Measurements from ENCODE around the gene CCDC93.
A peak's percentile ranks its signal among the peaks of the same experiment; 100 is the strongest.
"Not testable (repeated sequence)": the region's sequence is repeated elsewhere in the genome, so short reads cannot be mapped to it uniquely, and the experiment has no call there.

Gene CCDC93

DNA sequence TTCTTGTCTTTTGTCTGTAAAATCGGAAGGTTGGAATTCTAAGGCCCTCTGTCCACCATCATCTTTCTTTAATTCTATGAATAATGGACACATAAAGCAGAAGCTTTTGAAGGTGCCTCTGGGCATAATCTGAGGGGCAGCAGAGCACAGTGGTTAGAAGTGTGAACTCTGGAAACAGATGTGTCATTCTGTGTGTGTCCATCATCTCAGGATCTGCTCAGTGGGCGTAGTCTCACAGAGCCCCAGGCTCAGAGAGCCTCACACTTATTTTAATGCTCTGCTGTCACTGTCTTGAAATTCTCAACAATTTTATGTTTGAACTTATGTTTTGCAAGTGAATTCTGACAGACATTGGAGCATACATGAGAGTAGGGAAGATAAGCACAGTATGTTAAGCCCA is 31.0 kb upstream of the CCDC93 start:
- DNase-seq, result no peak

DNA sequence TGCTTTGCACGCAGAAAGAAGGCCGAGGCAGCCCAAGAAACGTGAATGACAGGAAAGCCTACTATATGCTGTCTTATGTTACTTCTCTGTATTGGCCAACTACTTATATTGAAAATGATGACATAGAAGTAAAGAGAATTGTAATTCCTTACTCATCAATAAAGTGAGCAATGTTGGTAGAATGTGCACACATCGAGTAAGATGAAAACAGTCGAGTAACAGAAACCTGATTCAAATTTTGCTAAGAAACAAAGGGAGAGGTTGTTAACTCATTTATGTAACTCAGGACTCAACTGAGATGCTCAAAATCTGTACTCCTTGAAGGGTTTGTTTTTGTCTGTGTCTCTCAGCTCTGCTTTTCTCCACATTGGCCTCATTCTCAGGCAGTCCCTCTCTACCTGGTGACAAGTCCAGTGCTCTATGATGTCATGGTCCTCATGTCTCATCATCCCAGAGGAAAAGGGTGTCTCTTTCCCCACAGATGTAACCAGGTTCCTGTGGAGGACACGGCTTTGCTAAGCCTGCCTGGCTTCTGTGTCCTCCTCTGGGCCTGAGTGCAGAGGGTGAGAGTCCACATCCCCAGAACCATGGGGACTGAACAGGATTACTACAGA is 30.3 kb upstream of the CCDC93 start:
- DNase-seq, result no peak

DNA sequence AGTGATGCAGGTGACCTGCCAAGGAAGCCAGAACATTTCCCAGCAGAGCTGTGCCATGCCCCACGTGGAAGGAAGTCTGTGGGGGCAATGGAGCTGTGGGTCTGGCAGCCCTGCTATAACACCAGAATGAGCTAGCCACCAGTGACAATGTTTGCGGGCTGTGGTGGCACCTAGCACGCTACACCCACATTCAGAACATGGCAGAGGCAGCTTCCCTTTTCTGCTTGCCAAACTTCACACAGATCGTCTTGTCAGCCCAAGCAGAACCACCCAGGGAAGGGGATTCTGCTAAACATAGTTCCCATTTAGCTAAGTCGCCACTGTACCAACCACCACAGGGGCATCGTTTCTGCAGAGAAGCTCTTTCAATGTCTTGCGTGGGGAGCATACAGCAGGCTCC is 27.0 kb upstream of the CCDC93 start:
- DNase-seq, result no peak

DNA sequence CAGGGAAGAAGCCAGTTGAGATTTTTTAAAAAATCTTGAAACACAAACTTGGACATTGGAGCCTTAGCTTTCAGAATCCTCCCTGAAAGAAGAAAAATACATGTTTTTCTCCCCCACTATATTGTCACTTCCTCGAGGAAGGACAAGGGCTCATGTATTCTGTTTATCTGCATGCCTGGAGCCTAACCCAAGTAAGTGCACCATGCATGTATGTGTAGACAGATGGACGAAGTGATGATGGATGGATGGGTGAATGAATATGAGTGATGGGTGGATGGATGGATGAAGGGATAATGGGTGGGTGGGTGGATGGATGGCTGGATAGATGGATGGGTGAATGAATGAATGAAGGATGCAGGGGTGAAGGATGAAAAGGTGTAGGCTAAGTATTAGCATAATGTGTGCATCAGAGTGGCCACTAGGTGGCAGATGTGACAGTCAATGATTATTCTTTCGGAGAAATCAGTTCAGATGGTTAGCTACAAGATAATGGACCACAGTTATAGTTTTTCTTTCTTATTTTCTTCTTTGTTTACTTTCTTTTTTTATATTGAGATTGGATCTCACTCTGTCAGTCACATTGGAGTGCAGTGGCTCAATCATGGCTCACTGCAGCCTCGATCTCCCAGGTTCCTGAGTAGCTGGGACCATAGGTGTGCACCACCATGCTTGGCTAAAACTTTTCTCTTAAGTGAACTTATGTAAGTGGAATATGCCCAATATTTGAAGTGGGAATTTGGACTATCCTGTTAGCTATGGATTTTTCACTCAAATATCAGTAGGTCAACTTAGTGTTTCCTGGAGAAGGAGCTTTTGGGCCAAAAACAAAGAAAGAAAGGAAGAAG is 18.5 kb upstream of the CCDC93 start:
- DNase-seq, result no peak

DNA sequence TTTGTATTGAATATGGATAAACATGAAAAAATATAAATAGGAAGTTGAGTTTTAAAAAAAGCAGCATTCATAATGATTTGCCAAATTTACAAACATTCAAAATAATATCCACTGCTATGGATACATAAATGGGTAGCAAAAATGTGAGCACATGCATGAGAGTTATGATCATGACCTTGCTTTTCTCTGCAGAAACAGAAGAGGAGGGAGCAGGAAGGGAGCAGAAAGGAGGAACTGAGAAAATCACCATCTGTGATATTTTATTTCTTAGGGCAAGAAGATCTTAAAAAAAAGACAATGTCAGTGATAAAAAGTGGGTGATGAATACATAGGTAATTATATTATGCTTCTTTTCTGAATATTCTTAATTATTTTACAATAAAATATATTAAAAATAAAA is 17.7 kb upstream of the CCDC93 start:
- DNase-seq, result no peak

DNA sequence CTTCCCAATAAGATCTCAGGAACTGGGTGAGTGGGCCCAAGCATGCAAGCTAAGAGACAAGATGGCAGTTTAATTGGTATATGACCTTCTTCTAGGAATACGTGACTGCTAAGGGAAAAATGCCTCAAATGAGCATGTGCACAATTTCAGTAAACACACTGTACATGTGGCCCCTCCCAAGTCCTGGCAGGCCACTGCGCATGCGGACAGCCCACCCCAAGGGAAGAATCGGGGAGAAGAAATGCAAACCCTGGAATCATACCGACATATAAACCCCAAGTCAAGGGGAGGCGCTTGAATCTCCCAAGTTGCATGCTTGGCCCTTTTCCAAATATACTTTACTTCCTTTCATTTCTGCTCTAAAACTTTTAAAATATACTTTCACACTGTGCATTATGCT is 15.2 kb upstream of the CCDC93 start:
- no peak for DNase-seq

DNA sequence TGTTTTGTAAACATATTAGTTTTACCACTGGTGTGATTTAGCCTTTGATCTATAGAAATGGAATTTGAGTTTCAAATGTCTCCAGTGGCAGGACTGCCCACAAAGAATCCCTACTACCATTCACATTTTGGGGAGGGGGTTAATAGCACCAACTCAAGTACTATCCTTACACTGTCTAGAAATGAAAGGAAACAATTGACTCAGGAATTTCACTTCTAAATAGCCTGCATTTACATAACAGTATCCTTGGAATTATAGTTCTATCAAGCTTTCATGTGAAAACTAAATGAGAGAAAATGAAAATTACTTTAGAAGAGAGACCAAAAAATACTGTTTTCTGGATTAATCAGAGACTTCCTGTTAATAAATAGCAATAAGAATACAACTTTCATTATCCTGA is 7.5 kb upstream of the CCDC93 start:
- DNase-seq, result no peak

DNA sequence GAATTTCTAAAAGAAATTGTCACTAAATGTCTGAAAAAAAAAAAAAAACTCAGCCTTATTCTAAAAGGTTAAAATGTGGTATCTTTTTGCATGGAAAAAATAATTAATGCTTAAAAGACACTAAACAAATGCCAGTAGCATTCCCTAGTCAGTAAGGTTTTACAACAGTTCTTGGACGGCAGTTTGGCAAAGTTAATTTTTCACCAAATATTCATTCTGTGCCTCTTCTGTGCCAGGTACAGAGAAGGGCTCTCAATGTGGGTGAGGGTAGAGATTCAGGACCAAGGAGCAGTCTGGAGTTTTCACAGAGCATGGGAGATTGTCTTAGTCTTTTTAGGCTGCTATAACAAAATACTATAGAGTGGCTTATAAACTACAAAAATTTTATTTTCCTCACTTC is 6.0 kb upstream of the CCDC93 start:
- no peak for DNase-seq

DNA sequence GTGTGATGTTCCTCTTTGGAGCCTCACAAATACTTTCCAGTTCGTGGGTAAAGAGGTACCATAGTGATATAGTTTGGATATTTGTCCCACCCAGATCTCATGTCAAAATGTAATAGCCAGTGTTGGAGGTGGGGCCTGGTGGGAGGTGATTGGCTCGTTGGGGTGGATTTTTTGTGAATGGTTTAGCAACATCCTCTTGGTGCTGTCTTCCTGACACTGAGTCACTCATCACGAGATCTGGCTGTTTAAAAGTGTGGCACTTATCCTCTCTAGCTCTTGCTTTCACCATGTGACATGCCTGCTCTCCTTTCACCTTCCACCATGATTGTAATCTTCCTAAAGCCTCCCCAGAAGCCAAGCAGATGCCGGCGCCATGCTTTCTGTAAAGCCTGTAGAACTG is 3.0 kb upstream of the CCDC93 start:
- DNase-seq, result no peak

DNA sequence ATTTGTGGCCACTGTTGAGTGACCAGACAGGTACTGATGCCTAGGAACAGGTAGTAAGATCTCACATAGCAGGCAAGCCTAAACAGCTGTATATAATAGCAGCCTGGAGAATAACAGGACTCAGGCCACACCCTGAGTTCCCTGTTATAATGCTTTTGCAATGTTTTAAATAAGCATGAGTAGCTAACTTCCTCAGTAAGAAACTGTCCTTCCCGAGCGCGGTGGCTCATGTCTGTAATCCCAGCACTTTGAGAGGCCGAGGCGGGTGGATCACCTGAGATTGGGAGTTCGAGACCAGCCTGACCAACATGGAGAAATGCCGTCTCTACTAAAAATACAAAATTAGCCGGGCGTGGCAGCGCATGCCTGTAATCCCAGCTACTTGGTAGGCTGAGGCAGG is 1.9 kb upstream of the CCDC93 start:
- DNase-seq, result not testable (repeated sequence)

DNA sequence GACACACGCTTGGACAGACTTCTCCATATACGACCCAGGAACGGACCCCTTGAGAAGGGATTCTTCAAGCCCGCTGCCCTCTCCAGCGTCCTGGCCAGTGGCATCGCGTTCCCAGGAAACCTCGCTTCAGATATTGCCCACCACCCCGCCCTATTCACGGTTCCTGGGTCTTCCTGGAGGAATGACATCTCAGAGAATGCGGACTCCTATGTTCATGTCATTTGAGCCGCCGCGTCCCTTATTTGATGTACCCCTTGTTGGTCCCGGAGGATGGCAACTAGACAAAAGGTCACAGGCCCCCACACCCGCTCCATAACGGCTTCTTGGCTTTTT is 588 bp upstream of the CCDC93 start:
- DNase-seq, result no peak

DNA sequence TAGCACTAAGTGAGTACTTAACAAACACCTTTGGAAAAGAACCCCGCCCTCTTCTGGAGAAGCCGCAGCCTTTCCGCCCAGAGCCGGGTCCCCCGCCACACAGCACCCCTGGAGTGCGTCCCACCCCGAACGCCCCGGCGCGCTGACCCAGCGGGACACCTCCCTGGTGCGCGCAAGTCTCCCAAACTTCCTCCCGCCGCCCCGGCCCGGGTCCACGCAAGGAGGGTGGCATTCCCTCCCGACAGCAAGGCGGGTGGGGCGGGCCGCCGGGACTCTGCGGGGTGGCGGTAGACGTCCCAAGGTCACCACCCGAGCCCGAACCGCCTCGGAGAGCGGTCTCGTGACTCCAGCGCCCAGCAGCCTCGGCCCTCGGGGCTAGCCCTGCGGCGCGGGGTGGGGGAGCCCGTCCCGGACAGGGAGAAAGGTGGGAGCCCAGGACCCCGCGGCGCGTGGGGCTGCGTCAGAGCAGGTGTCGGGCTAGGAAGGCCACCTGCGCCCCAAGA is 598 bp downstream of the CCDC93 start:
- DNase-seq, result no peak

DNA sequence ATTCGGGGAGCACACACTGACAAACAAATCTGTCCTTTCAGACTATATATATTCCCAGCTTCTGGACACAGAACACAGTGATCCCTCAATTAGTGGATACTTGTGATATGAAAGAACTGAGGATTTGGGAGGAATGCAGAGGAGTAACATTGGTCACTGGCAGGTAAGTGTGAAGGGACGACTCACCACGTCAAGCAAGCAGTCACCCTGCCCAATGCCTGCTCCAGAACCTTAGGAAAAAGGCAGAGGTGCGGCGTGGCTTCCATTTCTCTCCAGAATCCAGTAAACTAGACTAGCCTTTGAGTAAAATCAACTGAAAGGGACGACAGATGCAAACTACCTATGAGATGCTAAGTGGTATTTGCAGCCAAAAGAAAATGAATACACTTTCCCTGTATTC is 1.1 kb downstream of the CCDC93 start:
- DNase-seq, result no peak

DNA sequence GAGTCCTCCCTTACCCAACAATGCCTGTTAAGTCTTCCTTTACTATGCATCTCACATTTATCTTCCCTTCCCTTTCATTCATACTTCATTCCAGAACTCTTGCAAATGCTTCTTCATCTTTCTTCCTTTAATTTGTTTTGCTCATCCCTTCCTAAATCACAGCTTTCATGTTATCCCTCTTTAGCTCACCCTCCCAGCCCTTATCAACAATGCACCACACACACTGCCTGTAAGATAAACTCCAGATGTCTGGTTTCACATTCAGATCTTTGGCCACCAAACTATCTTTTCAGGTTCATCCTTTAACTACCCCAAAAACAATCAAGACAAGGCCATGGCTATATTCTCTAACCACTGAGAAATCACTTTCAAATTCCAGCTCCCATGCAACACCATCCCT is 3.4 kb downstream of the CCDC93 start:
- DNase-seq, result no peak

DNA sequence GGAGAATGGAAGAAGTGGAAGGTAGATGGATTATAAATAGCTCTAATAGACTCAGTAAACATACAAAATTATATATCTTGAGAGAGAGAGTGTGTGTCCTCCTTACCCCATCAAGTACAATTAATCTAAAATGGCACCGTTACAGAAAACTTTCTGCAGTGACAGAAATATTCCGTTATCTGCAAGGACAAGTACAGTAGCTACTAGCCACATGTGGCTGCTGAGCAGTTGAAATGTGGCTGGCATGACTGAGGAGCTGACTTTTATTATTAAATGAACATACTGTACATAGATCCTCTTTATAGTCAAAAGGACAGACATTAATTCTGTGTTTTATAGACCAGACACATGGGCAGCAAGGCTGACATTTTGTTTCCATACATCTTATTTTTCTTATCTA is 7.0 kb downstream of the CCDC93 start:
- no peak for DNase-seq

DNA sequence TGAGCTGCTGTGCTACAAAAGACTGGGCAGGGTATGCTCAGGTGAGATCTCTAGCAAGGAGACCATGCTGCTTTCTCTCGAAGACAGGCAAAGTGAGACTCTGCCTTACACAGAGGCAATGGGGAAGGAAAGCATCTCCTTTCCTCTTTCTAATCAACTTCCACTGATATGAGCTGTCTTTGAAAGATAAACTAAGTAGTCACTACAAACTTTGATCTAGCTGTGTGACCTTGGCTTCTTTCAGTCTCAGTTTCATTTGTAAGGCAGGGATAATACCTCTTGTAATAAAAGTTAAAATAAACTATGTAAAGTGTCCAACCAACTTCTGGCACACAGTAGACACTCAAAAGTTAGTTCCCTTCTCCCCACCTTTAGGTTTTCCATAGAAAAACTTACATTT is 7.5 kb downstream of the CCDC93 start:
- DNase-seq, result no peak

DNA sequence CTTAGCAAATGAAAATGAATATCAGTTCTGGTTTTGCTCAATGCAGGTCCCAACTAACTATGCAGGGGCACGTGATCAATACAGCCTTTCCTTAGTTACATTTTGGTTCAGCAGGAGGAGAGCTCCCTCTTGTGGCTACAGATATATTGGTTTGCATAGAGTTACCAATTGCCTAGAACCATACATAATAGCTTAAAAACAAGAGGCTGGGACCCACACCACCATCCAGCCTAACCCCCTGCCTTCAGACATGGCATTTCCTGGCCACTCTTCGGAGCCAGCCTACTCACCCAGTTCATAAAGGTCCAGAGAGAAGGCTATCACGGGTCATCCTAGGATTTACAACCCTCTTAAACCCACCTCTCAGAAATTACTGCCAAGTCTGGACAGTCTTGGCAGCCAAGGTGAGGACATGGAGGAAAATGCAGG is 10.5 kb downstream of the CCDC93 start:
- peak; percentile 33 for DNase-seq

DNA sequence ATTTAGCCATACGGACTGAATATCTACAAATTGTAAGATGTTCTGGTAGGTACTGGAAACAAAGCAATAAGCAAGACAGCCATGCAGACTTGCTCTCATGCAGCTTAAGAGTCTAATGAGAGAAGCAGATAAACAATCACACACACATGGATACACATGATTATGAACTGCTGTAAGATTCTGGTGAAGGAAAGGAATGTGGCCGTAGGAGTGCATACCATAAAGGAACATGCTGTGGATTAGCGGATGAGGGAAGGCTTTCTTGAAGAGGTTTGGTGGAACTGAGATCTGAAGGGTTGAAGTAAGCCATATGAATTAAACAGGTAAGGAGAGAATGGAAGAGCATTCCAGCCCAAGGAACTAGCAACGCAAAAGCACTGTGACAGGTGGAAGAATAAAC is 13.8 kb downstream of the CCDC93 start:
- DNase-seq, result no peak

DNA sequence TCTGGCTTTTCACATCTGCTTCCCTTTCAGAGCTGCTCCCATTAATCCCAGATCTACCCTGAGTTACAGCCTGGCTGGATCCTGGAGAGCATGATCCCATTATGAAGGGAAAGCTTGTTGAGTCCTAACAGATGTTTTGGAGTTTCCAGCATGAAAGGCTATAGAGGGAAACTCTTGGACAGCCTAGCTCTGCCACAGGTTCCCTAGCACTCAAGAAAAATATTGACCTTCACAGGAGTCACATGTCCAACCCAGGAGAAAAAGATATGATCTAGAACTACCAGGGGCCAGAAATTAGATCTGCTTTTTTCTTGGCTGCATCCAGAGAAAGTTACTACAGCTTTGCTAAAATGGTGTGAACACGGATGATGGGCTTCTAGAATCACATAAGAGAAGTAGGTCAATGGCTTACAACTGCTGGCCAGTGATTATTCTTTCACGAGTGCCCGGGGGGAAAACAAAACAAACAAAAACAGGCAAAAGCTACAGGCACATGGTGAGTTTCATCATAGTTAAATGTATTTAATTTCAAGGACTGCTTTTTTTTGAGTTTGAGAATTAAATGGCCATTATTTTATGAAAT is 15.9 kb downstream of the CCDC93 start:
- no peak for DNase-seq

DNA sequence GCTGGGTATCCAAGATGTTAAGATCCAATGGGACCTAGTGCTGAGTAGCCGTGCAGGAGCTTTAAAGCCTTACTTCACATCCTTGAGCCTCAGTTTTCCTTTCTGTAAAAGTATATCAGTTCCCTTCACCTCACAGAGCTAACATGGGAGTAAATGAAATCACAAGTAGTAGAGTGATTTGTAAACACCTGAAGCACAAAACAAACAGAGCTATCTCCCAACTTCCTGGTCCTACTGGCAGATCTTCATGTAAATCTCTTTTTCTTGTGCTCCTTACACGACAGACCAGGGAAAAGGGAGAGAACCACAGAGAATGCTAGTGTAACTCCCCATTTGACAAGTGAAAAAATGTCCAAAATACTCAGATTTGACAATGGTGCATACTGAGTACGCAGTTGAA is 17.3 kb downstream of the CCDC93 start:
- no peak for DNase-seq

DNA sequence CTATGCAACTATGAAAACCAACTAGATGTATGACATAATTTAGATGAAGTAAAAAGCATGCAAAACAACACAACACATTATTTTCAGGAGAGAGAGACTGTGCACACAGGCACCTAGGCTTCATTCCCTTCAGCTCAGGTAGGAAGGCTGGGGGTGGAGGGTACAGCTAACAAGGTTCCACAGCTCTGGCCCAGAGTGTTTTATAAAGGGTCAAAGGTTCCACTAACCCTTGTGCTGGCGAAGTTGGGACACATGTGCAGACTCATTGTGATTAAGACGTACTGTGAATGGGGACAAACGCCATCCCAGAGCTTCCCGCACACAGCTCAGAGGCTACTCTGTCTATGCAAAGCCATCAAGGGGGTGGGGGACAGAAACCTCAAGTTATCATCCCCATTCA is 19.1 kb downstream of the CCDC93 start:
- DNase-seq, result no peak

DNA sequence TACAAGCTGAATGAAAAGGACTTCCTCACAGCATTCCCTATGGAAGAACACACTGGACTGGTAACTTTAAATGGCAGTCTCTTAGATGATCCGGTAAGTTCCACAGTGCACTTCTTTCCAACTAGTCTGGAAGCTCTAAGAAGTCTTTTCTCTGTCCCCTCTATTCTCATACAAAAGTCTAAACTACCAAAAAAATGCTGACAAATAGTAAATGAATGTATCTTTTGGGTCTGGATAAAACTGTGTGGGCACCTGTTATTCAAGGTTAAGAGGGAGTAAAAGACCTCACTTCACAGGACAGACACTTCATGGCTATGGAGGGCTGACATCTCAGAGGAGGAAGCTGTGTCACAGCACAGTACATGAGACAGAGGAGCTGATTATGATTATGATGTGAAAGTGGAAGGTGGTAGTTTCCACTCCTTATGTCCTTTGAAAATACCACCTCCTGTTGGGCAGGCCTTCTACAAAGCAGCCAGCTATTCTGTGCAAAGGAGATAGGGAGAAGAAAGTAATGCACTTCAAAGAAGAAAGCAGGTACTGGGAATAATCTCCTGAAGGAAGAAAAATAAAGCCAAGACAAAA is 23.9 kb downstream of the CCDC93 start:
- no peak for DNase-seq

DNA sequence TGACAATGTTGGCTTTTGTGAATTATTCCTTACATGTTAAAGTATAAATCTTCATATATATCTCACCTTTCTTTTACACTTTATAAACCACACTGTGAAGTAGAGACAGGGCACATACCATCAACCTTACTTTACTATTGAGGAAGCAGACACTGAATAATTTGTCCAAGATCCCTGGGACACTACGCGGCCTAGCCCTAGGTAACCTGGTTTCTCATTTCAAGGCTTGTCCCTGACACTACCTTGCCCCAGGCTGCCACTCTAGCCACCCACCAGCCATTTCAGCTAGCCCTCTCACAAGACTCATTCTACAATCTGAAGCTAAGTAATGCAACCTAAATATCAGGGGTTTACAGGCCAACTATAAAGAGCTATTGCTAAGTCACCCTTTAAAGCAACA is 26.7 kb downstream of the CCDC93 start:
- no peak for DNase-seq

DNA sequence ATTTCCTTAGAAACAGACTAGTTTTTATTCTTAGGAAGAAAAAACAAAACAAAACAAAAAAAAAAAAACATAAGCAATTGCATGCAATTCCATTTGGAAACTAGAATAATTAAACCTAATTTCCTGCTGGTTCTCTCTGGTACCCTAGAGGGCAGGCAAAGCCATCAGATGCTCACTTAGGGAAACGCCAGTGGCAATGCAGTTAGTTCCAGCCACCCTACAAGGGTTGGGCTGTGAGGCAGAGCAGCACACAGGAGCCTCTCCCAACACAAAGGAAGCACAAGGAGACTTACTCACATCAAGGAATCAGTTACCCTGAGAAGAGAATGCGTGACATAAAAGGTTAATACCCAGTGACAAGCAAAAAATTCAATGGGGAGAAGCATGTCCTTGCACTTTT is 28.8 kb downstream of the CCDC93 start:
- no peak for DNase-seq

Data from NCI-H226 (cell line).